Activated naive CD4-positive, alpha-beta T cell (primary cell): Measurements from ENCODE around the gene STRIP2.
"Not testable (repeated sequence)": the region's sequence is repeated elsewhere in the genome, so short reads cannot be mapped to it uniquely, and the experiment has no call there.

Source experiments
- DNase-seq, 4 experiments: peaks; one replicate each; lab custom pipeline; 2025; lab: John Stamatoyannopoulos, UW

The STRIP2 gene

GRCh38 chr7:129494041-129494440, 59.8 kb downstream of the STRIP2 start:
- no peak for DNase-seq

- no peak for DNase-seq
Observed at GRCh38 chr7:129495987-129496386, 61.8 kb downstream of the STRIP2 start.

GRCh38 chr7:129496653-129497052, 62.4 kb downstream of the STRIP2 start:
- no peak for DNase-seq

- DNase-seq: no peak
Observed at GRCh38 chr7:129497156-129497555, 62.9 kb downstream of the STRIP2 start.

GRCh38 chr7:129498021-129498420, 63.8 kb downstream of the STRIP2 start:
- no peak for DNase-seq

GRCh38 chr7:129499999-129500398, 65.8 kb downstream of the STRIP2 start:
- DNase-seq: no peak

- DNase-seq: peak; percentile 69 to 92 (median 80)
Observed at GRCh38 chr7:129501760-129502707, 67.8 kb downstream of the STRIP2 start, which contains the start of gene SMKR1. Gene SMKR1, plus strand, starts transcription at chr7:129502531. Its CDS starts 294 bp downstream, at chr7:129502825.

GRCh38 chr7:129502708-129503685, 68.8 kb downstream of the STRIP2 start:
- DNase-seq: peak in 1 of 4 experiments; percentile 18

- no peak for DNase-seq
Observed at GRCh38 chr7:129503725-129504124, 69.5 kb downstream of the STRIP2 start.

GRCh38 chr7:129512192-129512591, 78.0 kb downstream of the STRIP2 start:
- DNase-seq: no peak

GRCh38 chr7:129513546-129513945, 79.3 kb downstream of the STRIP2 start:
- no peak for DNase-seq

GRCh38 chr7:129514683-129515082, 80.5 kb downstream of the STRIP2 start:
- no peak for DNase-seq

- no peak for DNase-seq
Observed at GRCh38 chr7:129515381-129515780, 81.1 kb downstream of the STRIP2 start.

- no peak for DNase-seq
Observed at GRCh38 chr7:129517931-129518330, 83.7 kb downstream of the STRIP2 start.

GRCh38 chr7:129519464-129519863, 85.2 kb downstream of the STRIP2 start:
- no peak for DNase-seq

GRCh38 chr7:129522088-129522970, 88.1 kb downstream of the STRIP2 start:
- DNase-seq: no peak

- DNase-seq: no peak
Observed at GRCh38 chr7:129522971-129523340, 88.7 kb downstream of the STRIP2 start.

- DNase-seq: no peak
Observed at GRCh38 chr7:129523924-129524323, 89.7 kb downstream of the STRIP2 start.

GRCh38 chr7:129524405-129524804, 90.2 kb downstream of the STRIP2 start:
- not testable (repeated sequence) for DNase-seq

- no peak for DNase-seq
Observed at GRCh38 chr7:129525225-129525862, 91.1 kb downstream of the STRIP2 start.

GRCh38 chr7:129529643-129530042, 95.4 kb downstream of the STRIP2 start:
- DNase-seq: no peak
